Measurements from ENCODE around the gene GPC1. TPM values are rescaled to one million over a fixed set of nuclear protein-coding genes. Genes with fewer than 3 reads are reported as not detected.

Gene GPC1
- total RNA-seq, result 72.6 and 85.3 TPM in 2 replicates

GRCh38 chr2:240435457-240435947 lies at the start of gene GPC1:
Gene GPC1 (plus strand): TSS chr2:240435663. CDS start chr2:240435919, 256 bp downstream.

Small RNA genes within 50 kb of the gene (small RNA-seq; reads per million reads assigned to genes)
- gene MIR149, result 106 reads per million, percentile 98 among the genes with 10 or more reads in this experiment

Other genes with a start within 250 kb of the GPC1 start
- 8.9 and 15.3 TPM in 2 replicates for gene ANKMY1, start 122.3 kb downstream of the GPC1 start, total RNA-seq
- gene DUSP28, start 124.7 kb downstream of the GPC1 start, total RNA-seq, result 4.7 and 5.3 TPM in 2 replicates
- gene RNPEPL1, start 132.8 kb downstream of the GPC1 start, total RNA-seq, result 14.1 and 17.2 TPM in 2 replicates
- gene CAPN10, start 151.1 kb downstream of the GPC1 start, total RNA-seq, result 16.9 and 17.5 TPM in 2 replicates
- gene GPR35, start 189.8 kb downstream of the GPC1 start, total RNA-seq, result 0.22 and 0.39 TPM in 2 replicates
- not detected in 2 replicates for gene AQP12B, start 247.2 kb downstream of the GPC1 start, total RNA-seq